Measurements from ENCODE around the gene HSDL2. TPM values are rescaled to one million over a fixed set of nuclear protein-coding genes. Genes with fewer than 3 reads are reported as not detected.
"Not testable (repeated sequence)": the region's sequence is repeated elsewhere in the genome, so short reads cannot be mapped to it uniquely, and the experiment has no call there.

The HSDL2 gene
- total RNA-seq, 2 donors from 2014 or later, result 23.4 to 38.1 TPM

- Mint-ChIP-seq H3K4me3 (no peak overlapping the region), H3K36me3 (ENCODE audit: low read depth) (no peaks in the 10 kb centered on the region), H3K4me1 (no peaks in the 10 kb centered on the region), H3K9me3 (no peaks in the 10 kb centered on the region), H3K27ac (no peak overlapping the region), H3K27me3 (no peaks in the 10 kb centered on the region)
- ATAC-seq (replicated peaks), result no peak
Observed at GRCh38 chr9:112501287-112501686, 121.4 kb downstream of the HSDL2 start.

GRCh38 chr9:112502175-112502946 lies 122.5 kb downstream of the HSDL2 start:
- no peak for ATAC-seq (replicated peaks)
- no peaks in the 10 kb centered on the region for H3K36me3 Mint-ChIP-seq (ENCODE audit: low read depth)
- no peaks in the 10 kb centered on the region for H3K27me3 Mint-ChIP-seq
- H3K4me3 Mint-ChIP-seq, result no peak overlapping the region
- no peak overlapping the region for H3K27ac Mint-ChIP-seq
- no peaks in the 10 kb centered on the region for H3K4me1 Mint-ChIP-seq
- H3K9me3 Mint-ChIP-seq, result no peaks in the 10 kb centered on the region

- Mint-ChIP-seq H3K9me3 (no peaks in the 10 kb centered on the region), H3K27ac (no peak overlapping the region), H3K4me3 (no peak overlapping the region), H3K27me3 (no peaks in the 10 kb centered on the region), H3K4me1 (no peaks in the 10 kb centered on the region), H3K36me3 (ENCODE audit: low read depth) (no peaks in the 10 kb centered on the region)
- ATAC-seq (replicated peaks), result no peak
Observed at GRCh38 chr9:112503170-112503569, 123.3 kb downstream of the HSDL2 start.

- Mint-ChIP-seq H3K4me3 (no peak overlapping the region), H3K4me1 (no peaks in the 10 kb centered on the region)
Observed at GRCh38 chr9:112505086-112505485, 125.2 kb downstream of the HSDL2 start.

GRCh38 chr9:112505607-112506006 lies 125.7 kb downstream of the HSDL2 start:
- H3K4me3 Mint-ChIP-seq, result no peak overlapping the region
- no peaks in the 10 kb centered on the region for H3K27me3 Mint-ChIP-seq
- no peak overlapping the region for H3K27ac Mint-ChIP-seq

More at GRCh38 chr9:112505086-112505485, 125.2 kb downstream of the HSDL2 start:
- Mint-ChIP-seq H3K36me3 (ENCODE audit: low read depth) (no peaks in the 10 kb centered on the region), H3K9me3 (no peaks in the 10 kb centered on the region), H3K27me3 (no peaks in the 10 kb centered on the region), H3K27ac (no peak overlapping the region)
- no peak for ATAC-seq (replicated peaks)

GRCh38 chr9:112506571-112506970 lies 126.7 kb downstream of the HSDL2 start:
- Mint-ChIP-seq H3K9me3 (no peaks in the 10 kb centered on the region), H3K4me1 (no peaks in the 10 kb centered on the region), H3K27ac (no peak overlapping the region), H3K36me3 (ENCODE audit: low read depth) (no peaks in the 10 kb centered on the region), H3K27me3 (no peaks in the 10 kb centered on the region), H3K4me3 (no peak overlapping the region)
- ATAC-seq (replicated peaks), result no peak

More at GRCh38 chr9:112505607-112506006, 125.7 kb downstream of the HSDL2 start:
- no peaks in the 10 kb centered on the region for H3K36me3 Mint-ChIP-seq (ENCODE audit: low read depth)
- no peak for ATAC-seq (replicated peaks)
- no peaks in the 10 kb centered on the region for H3K9me3 Mint-ChIP-seq
- H3K4me1 Mint-ChIP-seq, result no peaks in the 10 kb centered on the region

GRCh38 chr9:112507001-112507680 lies 127.2 kb downstream of the HSDL2 start:
- Mint-ChIP-seq H3K27me3 (no peaks in the 10 kb centered on the region), H3K9me3 (no peaks in the 10 kb centered on the region), H3K4me1 (no peaks in the 10 kb centered on the region), H3K4me3 (no peak overlapping the region), H3K36me3 (ENCODE audit: low read depth) (no peaks in the 10 kb centered on the region), H3K27ac (no peak overlapping the region)
- no peak for ATAC-seq (replicated peaks)

GRCh38 chr9:112508377-112508776 lies 128.5 kb downstream of the HSDL2 start:
- H3K4me3 Mint-ChIP-seq, result no peak overlapping the region

GRCh38 chr9:112512377-112512776 lies 132.5 kb downstream of the HSDL2 start:
- H3K27me3 Mint-ChIP-seq; ATAC-seq (replicated peaks); H3K4me3 Mint-ChIP-seq; H3K4me1 Mint-ChIP-seq; H3K9me3 Mint-ChIP-seq; H3K27ac Mint-ChIP-seq; H3K36me3 Mint-ChIP-seq (ENCODE audit: low read depth): not testable (repeated sequence)

More at GRCh38 chr9:112508377-112508776, 128.5 kb downstream of the HSDL2 start:
- no peak for ATAC-seq (replicated peaks)
- Mint-ChIP-seq H3K9me3 (no peaks in the 10 kb centered on the region), H3K27ac (no peak overlapping the region), H3K27me3 (no peaks in the 10 kb centered on the region), H3K36me3 (ENCODE audit: low read depth) (no peaks in the 10 kb centered on the region), H3K4me1 (no peaks in the 10 kb centered on the region)

GRCh38 chr9:112516769-112517168 lies 136.9 kb downstream of the HSDL2 start:
- H3K9me3 Mint-ChIP-seq, result no peaks in the 10 kb centered on the region
- no peak overlapping the region for H3K4me3 Mint-ChIP-seq
- no peaks in the 10 kb centered on the region for H3K36me3 Mint-ChIP-seq (ENCODE audit: low read depth)
- no peaks in the 10 kb centered on the region for H3K27me3 Mint-ChIP-seq
- no peak overlapping the region for H3K27ac Mint-ChIP-seq
- ATAC-seq (replicated peaks), result no peak
- H3K4me1 Mint-ChIP-seq, result no peaks in the 10 kb centered on the region

GRCh38 chr9:112520069-112520468 lies 140.2 kb downstream of the HSDL2 start:
- Mint-ChIP-seq H3K36me3 (ENCODE audit: low read depth) (no peaks in the 10 kb centered on the region), H3K9me3 (no peaks in the 10 kb centered on the region), H3K27me3 (no peaks in the 10 kb centered on the region), H3K27ac (no peak overlapping the region), H3K4me3 (no peak overlapping the region), H3K4me1 (no peaks in the 10 kb centered on the region)
- no peak for ATAC-seq (replicated peaks)

GRCh38 chr9:112520656-112521055 lies 140.7 kb downstream of the HSDL2 start:
- Mint-ChIP-seq H3K4me3 (no peak overlapping the region), H3K27ac (no peak overlapping the region), H3K36me3 (ENCODE audit: low read depth) (no peaks in the 10 kb centered on the region), H3K4me1 (no peaks in the 10 kb centered on the region), H3K27me3 (no peaks in the 10 kb centered on the region), H3K9me3 (no peaks in the 10 kb centered on the region)
- ATAC-seq (replicated peaks), result no peak
